ENCODE results near the gene CREBBP. TPM values are rescaled to one million over a fixed set of nuclear protein-coding genes. Genes with fewer than 3 reads are reported as not detected.
A peak's percentile ranks its signal among the peaks of the same experiment; 100 is the strongest.

The CREBBP gene
- total RNA-seq, 1 donor from 2014 or later: 53.0 TPM

- H3K79me2 ChIP-seq (ENCODE audit: insufficient read depth, low read length): peaks cover 35% of the 10 kb centered on the region
- peaks cover 13% of the 10 kb centered on the region for H3K4me1 ChIP-seq (ENCODE audit: insufficient read depth, low read length)
- peak overlapping the region; percentile 28 for H3K4me2 ChIP-seq (ENCODE audit: low read length)
- peaks cover 60% of the 10 kb centered on the region for H4K20me1 ChIP-seq (ENCODE audit: insufficient read depth, low read length)
- no peaks in the 10 kb centered on the region for H3K27me3 ChIP-seq (ENCODE audit: insufficient read depth, low read length)
- DNase-seq (ENCODE audit: low read depth): no peak
- no peaks in the 10 kb centered on the region for H3K9me3 ChIP-seq (ENCODE audit: insufficient read depth, low read depth, low read length)
- H3K27ac ChIP-seq (ENCODE audit: low read depth, low read length): no peak overlapping the region
- FAIRE-seq: no peak
- Mint-ChIP-seq H3K9me3 (ENCODE audit: unreplicated experiment) (no peaks in the 10 kb centered on the region), H3K27ac (ENCODE audit: unreplicated experiment) (no peak overlapping the region), H3K4me3 (ENCODE audit: unreplicated experiment) (no peak overlapping the region), H3K4me1 (ENCODE audit: low read depth, unreplicated experiment) (peaks cover 12% of the 10 kb centered on the region), H3K36me3 (ENCODE audit: low read depth, unreplicated experiment) (peaks cover 17% of the 10 kb centered on the region), H3K27me3 (ENCODE audit: low read depth, unreplicated experiment) (no peaks in the 10 kb centered on the region)
- H3K4me3 ChIP-seq (ENCODE audit: insufficient read depth, low read depth, low read length): no peak overlapping the region
- peaks cover 28% of the 10 kb centered on the region for H3K36me3 ChIP-seq (ENCODE audit: insufficient read depth, low read length)
- TF ChIP-seq CTCF (IDR thresholded peaks at IDR 0.05; ENCODE audit: insufficient read depth, low read depth, low read length) (no peak), EZH2 (IDR thresholded peaks at IDR 0.05; ENCODE audit: insufficient read depth, low read length) (no peak)
- H3K9ac ChIP-seq (ENCODE audit: low read length): no peak overlapping the region
- no peak overlapping the region for H2AFZ ChIP-seq (ENCODE audit: low read depth, low read length)
Measured at GRCh38 chr16:3754772-3755171, 125.7 kb downstream of the CREBBP start.

DNA sequence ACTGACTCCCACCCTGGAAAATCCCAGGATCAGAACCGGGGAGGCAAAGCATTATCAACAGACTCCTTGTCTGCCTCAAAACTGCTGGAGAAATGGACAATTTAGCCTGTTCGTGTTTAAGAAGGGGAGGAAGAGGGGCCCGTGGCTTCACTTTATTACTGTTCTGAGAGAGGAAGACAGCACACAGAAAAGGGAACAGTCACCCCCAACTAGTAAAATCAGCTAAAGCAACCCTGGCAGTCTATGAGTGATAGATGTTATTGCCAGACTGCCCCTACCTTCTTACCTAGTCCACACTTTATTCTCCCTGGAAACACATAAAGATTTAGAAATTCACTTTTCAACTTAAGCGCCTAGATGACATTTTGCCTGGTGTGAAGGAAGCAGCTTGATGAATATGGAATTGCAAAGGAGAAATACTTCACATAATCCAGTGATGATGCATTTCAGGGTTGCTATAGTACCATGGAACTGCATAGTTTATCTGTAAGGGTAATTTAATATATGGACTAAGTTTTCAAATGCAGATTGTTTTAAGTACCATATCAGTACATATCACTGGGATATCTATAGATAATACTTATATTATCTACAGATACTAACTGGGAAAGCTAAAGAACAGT lies 126.3 kb downstream of the CREBBP start:
- H3K9me3 Mint-ChIP-seq (ENCODE audit: unreplicated experiment): no peaks in the 10 kb centered on the region

More for the DNA sequence above, 126.3 kb downstream of the CREBBP start:
- Histone ChIP-seq H3K9ac (ENCODE audit: low read length) (no peak overlapping the region), H3K4me1 (ENCODE audit: insufficient read depth, low read length) (peaks cover 13% of the 10 kb centered on the region), H3K27ac (ENCODE audit: low read depth, low read length) (peak overlapping the region; percentile 7), H3K79me2 (ENCODE audit: insufficient read depth, low read length) (peaks cover 33% of the 10 kb centered on the region), H2AFZ (ENCODE audit: low read depth, low read length) (no peak overlapping the region), H3K4me2 (ENCODE audit: low read length) (peak overlapping the region; percentile 28), H3K27me3 (ENCODE audit: insufficient read depth, low read length) (no peaks in the 10 kb centered on the region), H3K36me3 (ENCODE audit: insufficient read depth, low read length) (peaks cover 27% of the 10 kb centered on the region), H3K4me3 (ENCODE audit: insufficient read depth, low read depth, low read length) (no peak overlapping the region), H4K20me1 (ENCODE audit: insufficient read depth, low read length) (peaks cover 54% of the 10 kb centered on the region), H3K9me3 (ENCODE audit: insufficient read depth, low read depth, low read length) (no peaks in the 10 kb centered on the region)
- Mint-ChIP-seq H3K4me3 (ENCODE audit: unreplicated experiment) (peak overlapping the region; percentile 7), H3K4me1 (ENCODE audit: low read depth, unreplicated experiment) (peaks cover 12% of the 10 kb centered on the region), H3K27me3 (ENCODE audit: low read depth, unreplicated experiment) (no peaks in the 10 kb centered on the region), H3K27ac (ENCODE audit: unreplicated experiment) (no peak overlapping the region), H3K36me3 (ENCODE audit: low read depth, unreplicated experiment) (peaks cover 15% of the 10 kb centered on the region)
- DNase-seq (ENCODE audit: low read depth): peak; percentile 61
- FAIRE-seq: no peak
- TF ChIP-seq EZH2 (IDR thresholded peaks at IDR 0.05; ENCODE audit: insufficient read depth, low read length) (no peak), CTCF (IDR thresholded peaks at IDR 0.05; ENCODE audit: insufficient read depth, low read depth, low read length) (no peak)

All from astrocyte (in vitro differentiated cells and primary cell).